GM12878 (cell line): Measurements from ENCODE around the gene SEPTIN1. TPM values are rescaled to one million over a fixed set of nuclear protein-coding genes. Genes with fewer than 3 reads are reported as not detected.
A peak's percentile ranks its signal among the peaks of the same experiment; 100 is the strongest.

Experiments
- ATAC-seq: fragments of 200-7000 bp; cut with Tn5 transposase; 3 replicates; pipeline ENCODE4 v1.9.1; 2020; ENCODE audit warnings: mild to moderate bottlenecking, moderate library complexity
- BruUV-seq: library from RNA; stranded (reverse); fragments of 400-500 nt; replicated peaks from 2 replicates; lab custom pipeline; 2021; lab: Mats Ljungman, UMichigan
- CTCF ChIA-PET: fragments of 300-600 bp; sonication (Branson Sonifier 250); formaldehyde crosslinking; extraction: SDS; loops from one replicate; lab custom pipeline; 2021; ENCODE audit warnings: inconsistent platforms; lab: Yijun Ruan, JAX
- POLR2A ChIA-PET: fragments of 350-600 bp; formaldehyde crosslinking; extraction: SDS; loops from one replicate; lab custom pipeline; 2021; ENCODE audit warnings: inconsistent platforms; lab: Charles Lee
- RAD21 ChIA-PET: fragments of 300-600 bp; sonication (Branson Sonifier 250); formaldehyde crosslinking; loops from one replicate; lab custom pipeline; 2023; ENCODE audit warnings: antibody characterized with exemption; ENCODE audit not compliant: unreplicated experiment; lab: Charles Lee
- SMC1A ChIA-PET: fragments of 300-600 bp; sonication (Branson Sonifier 250); formaldehyde crosslinking; loops from one replicate; lab custom pipeline; 2023; ENCODE audit not compliant: unreplicated experiment, uncharacterized antibody; lab: Charles Lee
- DNase-seq: peaks from one replicate; pipeline ENCODE4 v3.0.0-alpha.2; 2011; ENCODE audit warnings: low read depth, low spot score
- FAIRE-seq: peaks from 3 replicates; lab custom pipeline; 2011; peaks lifted over from hg19 to GRCh38; lab: Jason Lieb, UNC
- H2AFZ ChIP-seq: 2 replicates; pipeline ENCODE4 v1.6.0; 2011; ENCODE audit warnings: low read depth, low read length, control low read depth; ENCODE audit not compliant: control insufficient read depth
- H3K27ac ChIP-seq: 2 replicates; pipeline ENCODE4 v1.5.1; 2011; ENCODE audit warnings: control low read depth; ENCODE audit not compliant: control insufficient read depth, insufficient read depth
- H3K27me3 ChIP-seq, 2 experiments: replicated peaks in 1 of 2; 2 replicates each; pipeline versions ENCODE4 v1.6.0 to v1.6.1; 2011; ENCODE audit warnings: low read length in 1 of 2; ENCODE audit not compliant: control insufficient read depth in 2 of 2, insufficient read depth in 2 of 2
- H3K36me3 ChIP-seq, 2 experiments: 2 replicates each; pipeline ENCODE4 v1.5.1; 2011; ENCODE audit warnings: low read length in 1 of 2; ENCODE audit not compliant: control insufficient read depth in 2 of 2, insufficient read depth in 2 of 2
- H3K4me1 ChIP-seq: 2 replicates; pipeline ENCODE4 v1.6.1; 2011; ENCODE audit warnings: mild to moderate bottlenecking, low read length, moderate library complexity, mixed read lengths; ENCODE audit not compliant: control insufficient read depth, insufficient read depth
- H3K4me2 ChIP-seq: 2 replicates; pipeline ENCODE4 v1.6.0; 2011; ENCODE audit warnings: control low read depth; ENCODE audit not compliant: control insufficient read depth, insufficient read depth
- H3K4me3 ChIP-seq: fragments of 200-600 bp; sonication (generic); 2 replicates; pipeline ENCODE4 v1.5.1; 2016
- H3K79me2 ChIP-seq: 2 replicates; pipeline ENCODE4 v1.6.0; 2011; ENCODE audit warnings: low read length; ENCODE audit not compliant: control insufficient read depth, insufficient read depth
- H3K9ac ChIP-seq: 2 replicates; pipeline ENCODE4 v1.8.0; 2011; ENCODE audit warnings: low read length, control low read depth, mixed read lengths; ENCODE audit not compliant: control insufficient read depth, insufficient read depth
- H3K9me3 ChIP-seq: replicated peaks from 3 replicates; pipeline ENCODE4 v1.5.1; 2011; ENCODE audit warnings: mild to moderate bottlenecking, low read length; ENCODE audit not compliant: control insufficient read depth, insufficient read depth
- H4K20me1 ChIP-seq: 2 replicates; pipeline ENCODE4 v1.6.0; 2011; ENCODE audit not compliant: control insufficient read depth, insufficient read depth
- MLLT1 ChIP-seq: fragments of 450-650 bp; IDR thresholded peaks from 2 replicates; pipeline ENCODE4 v1.6.1; 2016; ENCODE audit warnings: mild to moderate bottlenecking
- POU2F2 ChIP-seq: IDR thresholded peaks from 3 replicates; pipeline ENCODE4 v1.6.1; 2011; ENCODE audit warnings: low read depth, mild to moderate bottlenecking, low read length, borderline replicate concordance
- WGBS: methylation state at CpG from one replicate; pipeline ENCODE4 v1.1.6; 2016; ENCODE audit warnings: low lambda C conversion rate; ENCODE audit not compliant: insufficient replicate concordance, insufficient coverage; ENCODE audit errors: missing lambda C conversion rate; 5-methylcytosine and 5-hydroxymethylcytosine counted together
- in situ Hi-C: fragments of 300-500 bp; cut with MboI; formaldehyde crosslinking; loops from 9 replicates; pipeline ENCODE4 v1.14.3; 2018; ENCODE audit warnings: mixed read lengths
- intact Hi-C: fragments of 100-400 bp; cut with micrococcal nuclease; formaldehyde crosslinking; loops from one replicate; pipeline ENCODE4 v1.14.2; 2022; ENCODE audit not compliant: unreplicated experiment
- polyA plus RNA-seq, 11 experiments: library from polyadenylated mRNA; depleted of rRNA in 4 of 11; unstranded in 6 of 11; stranded (reverse) in 5 of 11; fragments of >200 nt; fragmentation: Nextera tagmentation in 4 of 11; fragmentation: Illumina TruSeq in 1 of 11; extraction: Ambion mirVana in 4 of 11; extraction: Trizol in 1 of 11; gene quantifications; 1 replicate in 1 of 11; 2 replicates in 10 of 11; pipeline versions ENCODE4 v1.2.1 to v1.2.3, GENCODE V29; 2011 to 2016; ENCODE audit warnings: inconsistent platforms in 2 of 11, missing spikeins in 2 of 11, low read depth in 1 of 11
- total RNA-seq, 4 experiments: library from RNA; depleted of rRNA in 3 of 4; stranded (reverse); fragments of >200 nt in 3 of 4; fragmentation: Illumina TruSeq in 1 of 4; extraction: Trizol in 1 of 4; gene quantifications; 2 replicates each; pipeline versions ENCODE4 v1.2.1 to v1.2.3, GENCODE V29; 2013 to 2021

The SEPTIN1 gene
- total and polyA plus RNA-seq, 10 of the 15 experiments (the other 5 are each of a cell fraction or from before 2014, with no cell fraction given), result 2.8 to 153 (median 94.1) TPM

DNA sequence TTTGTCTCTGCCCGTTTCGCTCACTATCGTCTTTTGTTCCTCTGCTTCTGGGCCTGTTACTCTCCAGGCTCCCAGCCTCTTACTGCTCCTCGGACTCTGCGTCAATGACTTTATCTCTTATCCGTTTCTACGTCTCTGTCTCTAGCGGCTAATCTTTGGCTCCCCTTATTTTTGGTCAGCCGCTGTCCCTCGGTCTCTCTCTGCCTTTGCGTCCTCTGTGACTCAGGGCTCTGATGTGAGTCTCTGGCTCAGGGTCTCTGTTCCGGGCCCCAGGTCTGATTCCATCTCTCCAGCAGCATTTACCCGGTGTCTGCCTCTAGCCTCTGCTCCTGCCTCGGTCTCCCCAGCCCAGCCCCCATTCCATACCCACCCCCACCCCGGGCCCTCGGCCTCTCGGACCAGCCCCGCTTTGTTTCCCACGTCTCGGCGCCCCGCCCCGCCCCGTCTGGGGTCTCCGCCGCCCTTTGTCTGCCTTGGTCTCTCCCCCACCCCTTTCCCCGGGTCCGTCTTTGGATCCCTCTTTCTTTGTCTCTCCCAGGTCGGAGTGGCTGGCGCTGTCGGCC lies 12.3 kb upstream of the SEPTIN1 start:
- ChIA-PET RAD21 (interaction anchor here (1.0 to 2.4 kb wide), 4 partner anchors 12 to 141 kb away, joined by 5 to 32 read pairs (median 9); partner anchors contain the start of genes SEPTIN1, TBC1D10B, ZNF747 and ZNF771), SMC1A (interaction anchor here (1.0 to 2.4 kb wide), 5 partner anchors 11 to 141 kb away, joined by 3 to 12 read pairs (median 9); partner anchors contain the start of genes DCTPP1, SEPTIN1, TBC1D10B and ZNF771), CTCF (interaction anchor here (0.6 to 3.3 kb wide), 7 partner anchors 13 to 212 kb away, joined by 3 to 29 read pairs (median 3); partner anchors contain the start of genes CORO1A, DCTPP1, SEPTIN1 and ZNF771), POLR2A (interaction anchor here (0.6 to 3.1 kb wide), 6 partner anchors 12 to 78 kb away, joined by 3 to 25 read pairs (median 4); partner anchors contain the start of genes ITGAL and SEPTIN1)
- Histone ChIP-seq H3K79me2 (peaks cover 5% of the 10 kb centered on the region), H3K27me3 (no peaks in the 10 kb centered on the region), H3K9ac (peak overlapping the region; percentile 63), H4K20me1 (no peaks in the 10 kb centered on the region), H3K4me2 (peak overlapping the region; percentile 92; the same call in 1 of the 2 replicates), H3K36me3 (peaks cover 0 to 2% of the 10 kb centered on the region in 2 experiments; a peak in 3 of 4 replicates), H2AFZ (peak overlapping the region; percentile 85), H3K9me3 (no peaks in the 10 kb centered on the region), H3K4me3 (peak overlapping the region; percentile 92), H3K4me1 (peaks cover 8% of the 10 kb centered on the region), H3K27ac (peak overlapping the region; percentile 13)
- in situ Hi-C loops, result no loop called here
- intact Hi-C loops, result no loop called here
- TF ChIP-seq POU2F2 (no peak), MLLT1 (0 out of 2 replicates have a peak, but pooled peaks have one; percentile 41)
- BruUV-seq, result no TSS peak
- DNase-seq (no peak), FAIRE-seq (no peak), ATAC-seq (no peak)
- 41% methylated on average over 19 of the region's 31 CpGs for WGBS
